Ishikawa (cell line): ENCODE data around the gene NKX1-1.

Experiments used
- CEBPB ChIP-seq: IDR thresholded peaks from 2 replicates; pipeline ENCODE4 v1.6.1; 2012
- NFIC ChIP-seq: IDR thresholded peaks from 2 replicates; pipeline ENCODE4 v1.6.1; 2012
- TEAD4 ChIP-seq: IDR thresholded peaks from 2 replicates; pipeline ENCODE4 v1.6.1; 2012
- USF1 ChIP-seq: IDR thresholded peaks from 2 replicates; pipeline ENCODE4 v1.6.1; 2012

GRCh38 chr4:1361431-1361830, 44.8 kb downstream of the NKX1-1 start:
- TF ChIP-seq TEAD4 = no peak
- TF ChIP-seq CEBPB = no peak
- TF ChIP-seq NFIC = no peak
- TF ChIP-seq USF1 = no peak
